IMR-90 (cell line): ENCODE results near the gene CCDC142. TPM values are rescaled to one million over a fixed set of nuclear protein-coding genes. Genes with fewer than 3 reads are reported as not detected.

Experiments used
- ATAC-seq: fragments of 200-7000 bp; cut with Tn5 transposase; 2 replicates; pipeline ENCODE4 v1.9.1; 2020; ENCODE audit warnings: low read depth, mild to moderate bottlenecking, moderate library complexity
- BruUV-seq: library from RNA; stranded (reverse); fragments of 400-500 nt; replicated peaks from 2 replicates; lab custom pipeline; 2021; lab: Mats Ljungman, UMichigan
- CTCF ChIA-PET: fragments of 300-600 bp; formaldehyde crosslinking; extraction: SDS; loops from one replicate; lab custom pipeline; 2021; ENCODE audit warnings: antibody characterized with exemption; lab: Yijun Ruan, JAX
- POLR2A ChIA-PET: fragments of 300-600 bp; sonication (Branson Sonifier 250); formaldehyde crosslinking; loops from one replicate; lab custom pipeline; 2022; ENCODE audit warnings: antibody characterized with exemption; ENCODE audit not compliant: unreplicated experiment; lab: Charles Lee
- DNase-seq: peaks from one replicate; pipeline ENCODE4 v3.0.0; 2013
- H2AFZ ChIP-seq: replicated peaks from 2 replicates; pipeline ENCODE3; 2013; ENCODE audit warnings: low read length, mild to moderate bottlenecking; ENCODE audit not compliant: poor library complexity
- H2AK5ac ChIP-seq: 2 replicates; pipeline ENCODE4 v1.6.1; 2013; ENCODE audit warnings: low read depth, low read length, inconsistent platforms
- H2AK9ac ChIP-seq: replicated peaks from 2 replicates; pipeline ENCODE3; 2013; ENCODE audit warnings: mild to moderate bottlenecking, low read depth, low read length, moderate library complexity; ENCODE audit not compliant: poor library complexity
- H2BK120ac ChIP-seq: 2 replicates; pipeline ENCODE4 v1.6.1; 2013; ENCODE audit warnings: low read depth, low read length, inconsistent platforms
- H2BK15ac ChIP-seq: 3 replicates; pipeline ENCODE4 v1.6.1; 2013; ENCODE audit warnings: low read depth, low read length, inconsistent platforms
- H2BK20ac ChIP-seq: 2 replicates; pipeline ENCODE4 v1.6.1; 2013; ENCODE audit warnings: low read depth, mild to moderate bottlenecking, inconsistent platforms, low read length, moderate library complexity
- H2BK5ac ChIP-seq: 2 replicates; pipeline ENCODE4 v1.6.1; 2013; ENCODE audit warnings: mild to moderate bottlenecking, low read depth, low read length, inconsistent platforms; ENCODE audit not compliant: poor library complexity, severe bottlenecking
- H3K14ac ChIP-seq: replicated peaks from 2 replicates; pipeline ENCODE4 v1.6.1; 2013; ENCODE audit warnings: low read depth, low read length, inconsistent platforms
- H3K18ac ChIP-seq: 2 replicates; pipeline ENCODE4 v1.6.1; 2013; ENCODE audit warnings: low read depth, low read length, control low read depth
- H3K23ac ChIP-seq: 2 replicates; pipeline ENCODE4 v1.6.1; 2013; ENCODE audit warnings: low read depth, low read length, inconsistent platforms
- H3K27ac ChIP-seq: 2 replicates; pipeline ENCODE4 v1.5.1; 2013; ENCODE audit warnings: mild to moderate bottlenecking, control low read depth, low read length; ENCODE audit not compliant: insufficient read depth
- H3K27me3 ChIP-seq: 2 replicates; pipeline ENCODE4 v1.6.1; 2013; ENCODE audit warnings: low read length; ENCODE audit not compliant: control insufficient read depth, insufficient read depth
- H3K36me3 ChIP-seq: 2 replicates; pipeline ENCODE4 v1.6.1; 2013; ENCODE audit warnings: low read length, mixed read lengths; ENCODE audit not compliant: control insufficient read depth, insufficient read depth
- H3K4ac ChIP-seq: 2 replicates; pipeline ENCODE4 v1.6.1; 2013; ENCODE audit warnings: low read depth, low read length, inconsistent platforms
- H3K4me1 ChIP-seq: 2 replicates; pipeline ENCODE4 v1.6.1; 2013; ENCODE audit warnings: low read length, mixed read lengths; ENCODE audit not compliant: control insufficient read depth, insufficient read depth
- H3K4me2 ChIP-seq: 2 replicates; pipeline ENCODE4 v1.6.1; 2013; ENCODE audit warnings: low read depth, mild to moderate bottlenecking, control low read depth, low read length, moderate library complexity
- H3K4me3 ChIP-seq: 2 replicates; pipeline ENCODE4 v1.5.1; 2013; ENCODE audit warnings: low read depth, mild to moderate bottlenecking, control low read depth, low read length, moderate library complexity; ENCODE audit not compliant: insufficient read depth
- H3K56ac ChIP-seq: 2 replicates; pipeline ENCODE4 v1.6.1; 2013; ENCODE audit warnings: low read length, inconsistent platforms; ENCODE audit not compliant: insufficient read depth; ENCODE audit errors: extremely low read depth
- H3K79me1 ChIP-seq, 2 experiments: 2 replicates each; pipeline ENCODE4 v1.6.1; 2013; ENCODE audit warnings: low read length in 2 of 2, inconsistent platforms in 1 of 2, low read depth in 1 of 2
- H3K9ac ChIP-seq: 2 replicates; pipeline ENCODE4 v1.6.1; 2013; ENCODE audit warnings: low read depth, low read length, control low read depth
- H3K9me1 ChIP-seq: 2 replicates; pipeline ENCODE4 v1.6.1; 2013; ENCODE audit warnings: low read length, inconsistent platforms; ENCODE audit not compliant: insufficient read depth
- H3K9me3 ChIP-seq: 2 replicates; pipeline ENCODE4 v1.6.1; 2013; ENCODE audit warnings: low read length; ENCODE audit not compliant: control insufficient read depth, insufficient read depth
- H4K20me1 ChIP-seq: 2 replicates; pipeline ENCODE4 v1.6.1; 2013; ENCODE audit warnings: low read length, inconsistent platforms; ENCODE audit not compliant: insufficient read depth
- H4K5ac ChIP-seq: 2 replicates; pipeline ENCODE4 v1.6.1; 2013; ENCODE audit warnings: mild to moderate bottlenecking, low read depth, low read length, control low read depth
- H4K8ac ChIP-seq, 2 experiments: 2 replicates each; pipeline ENCODE4 v1.6.1; 2013; ENCODE audit warnings: low read depth in 2 of 2, low read length in 2 of 2, control low read depth in 1 of 2, inconsistent platforms in 1 of 2
- H4K91ac ChIP-seq: 2 replicates; pipeline ENCODE4 v1.6.1; 2013; ENCODE audit warnings: low read depth, low read length, inconsistent platforms; ENCODE audit not compliant: insufficient read depth
- BHLHE40 ChIP-seq: fragments of 150-350 bp; IDR thresholded peaks from 2 replicates; pipeline ENCODE4 v1.6.1; 2016; ENCODE audit warnings: mild to moderate bottlenecking, low read depth, low read length
- CHD1 ChIP-seq: IDR thresholded peaks from 2 replicates; pipeline ENCODE4 v1.6.1; 2012; ENCODE audit warnings: low read depth, low read length, improper control_type of control experiment
- CTCF ChIP-seq: conservative IDR thresholded peaks from 2 replicates; pipeline ENCODE4 v1.5.1; 2012; ENCODE audit warnings: mild to moderate bottlenecking, low read depth, low read length, improper control_type of control experiment
- ELK1 ChIP-seq: fragments of 150-350 bp; IDR thresholded peaks from 2 replicates; pipeline ENCODE4 v1.6.1; 2016; ENCODE audit warnings: low read depth, mild to moderate bottlenecking, low read length, moderate library complexity, borderline replicate concordance
- FOS ChIP-seq: fragments of 150-350 bp; IDR thresholded peaks from 2 replicates; pipeline ENCODE4 v1.6.1; 2016; ENCODE audit warnings: low read depth, low read length
- MAFK ChIP-seq: IDR thresholded peaks from 2 replicates; pipeline ENCODE4 v1.6.1; 2012; ENCODE audit warnings: low read depth, low read length, improper control_type of control experiment
- MAZ ChIP-seq: IDR thresholded peaks from 2 replicates; pipeline ENCODE4 v1.6.1; 2012; ENCODE audit warnings: low read depth, mild to moderate bottlenecking, low read length, improper control_type of control experiment, moderate library complexity, borderline replicate concordance
- MXI1 ChIP-seq: IDR thresholded peaks from 2 replicates; pipeline ENCODE4 v1.6.1; 2012; ENCODE audit warnings: low read depth, mild to moderate bottlenecking, low read length, moderate library complexity, borderline replicate concordance
- NFE2L2 ChIP-seq: fragments of 150-350 bp; IDR thresholded peaks from 2 replicates; pipeline ENCODE4 v1.6.1; 2016; ENCODE audit warnings: low read depth, mild to moderate bottlenecking, low read length
- POLR2A ChIP-seq: IDR thresholded peaks from 2 replicates; pipeline ENCODE4 v1.6.1; 2012; ENCODE audit warnings: mild to moderate bottlenecking, low read depth, low read length
- RAD21 ChIP-seq: IDR thresholded peaks from 2 replicates; pipeline ENCODE4 v1.6.1; 2012; ENCODE audit warnings: low read length, improper control_type of control experiment
- RCOR1 ChIP-seq: IDR thresholded peaks from 2 replicates; pipeline ENCODE4 v1.6.1; 2012; ENCODE audit warnings: mild to moderate bottlenecking, low read length, improper control_type of control experiment; ENCODE audit not compliant: insufficient replicate concordance
- RFX5 ChIP-seq: IDR thresholded peaks from 2 replicates; pipeline ENCODE4 v1.8.0; 2012; ENCODE audit warnings: low read depth, mild to moderate bottlenecking, low read length, moderate library complexity
- USF2 ChIP-seq: fragments of 150-350 bp; IDR thresholded peaks from 2 replicates; pipeline ENCODE4 v1.6.1; 2017; ENCODE audit warnings: mild to moderate bottlenecking, antibody characterized with exemption, low read length, low read depth
- WGBS, 2 experiments: methylation state at CpG; one replicate each; pipeline versions ENCODE4 v1.1.5 to v1.1.7; 2013; ENCODE audit warnings: missing lambda C conversion rate in 2 of 2; ENCODE audit not compliant: insufficient read length in 1 of 2; ENCODE audit errors: extremely low coverage in 2 of 2; 5-methylcytosine and 5-hydroxymethylcytosine counted together
- dilution Hi-C: fragments of 300-500 bp; cut with HindIII; formaldehyde crosslinking; loops from one replicate; pipeline ENCODE4 v1.14.3; 2018; ENCODE audit warnings: low sequenced_read_pairs; ENCODE audit not compliant: unreplicated experiment
- in situ Hi-C: fragments of 300-500 bp; cut with MboI; formaldehyde crosslinking; loops from 3 replicates; pipeline ENCODE4 v1.14.3; 2019; ENCODE audit warnings: low sequenced_read_pairs, inconsistent platforms, mixed read lengths
- intact Hi-C: fragments of 100-400 bp; cut with micrococcal nuclease; formaldehyde crosslinking; loops from 2 replicates; pipeline ENCODE4 v1.10.0; 2022
- polyA plus RNA-seq, 3 experiments: library from polyadenylated mRNA; depleted of rRNA; stranded (reverse); fragments of >200 nt; gene quantifications; 2 replicates each; pipeline ENCODE4 v1.2.3, GENCODE V29; 2012; ENCODE audit warnings: low replicate concordance in 1 of 3
- total RNA-seq: library from RNA; depleted of rRNA; stranded (reverse); fragments of >200 nt; gene quantifications from 2 replicates; pipeline ENCODE4 v1.2.3, GENCODE V29; 2012

CCDC142 gene
- total and polyA plus RNA-seq, 2 of the 4 experiments (the other 2 are of a cell fraction) = 8.4 to 14.0 TPM

- POLR2A ChIA-PET = no interaction called here
- ATAC-seq = no peak
- CTCF ChIA-PET = no interaction called here
- TF ChIP-seq RFX5 (no peak), USF2 (no peak), RAD21 (no peak), RCOR1 (no peak), MAFK (no peak), CHD1 (no peak), BHLHE40 (no peak), FOS (no peak), MXI1 (no peak), MAZ (no peak), ELK1 (no peak), CTCF (no peak), NFE2L2 (no peak), POLR2A (no peak)
Observed at GRCh38 chr2:74441690-74442482, 40.9 kb downstream of the CCDC142 start, which contains the start of gene RTKN. Gene RTKN (minus strand): TSS chr2:74441937. CDS start chr2:74441816, 121 bp downstream.

More at GRCh38 chr2:74441690-74442482, 40.9 kb downstream of the CCDC142 start, which contains the start of gene RTKN:
- Histone ChIP-seq H4K91ac (peak within 1 kb of the TSS; percentile 73), H3K4me3 (no peak within 1 kb of the TSS), H4K5ac (peak within 1 kb of the TSS; percentile 86), H2BK15ac (peak within 1 kb of the TSS; percentile 70; the same call in 1 of the 3 replicates), H2BK5ac (peak within 1 kb of the TSS; percentile 59), H2BK20ac (no peak within 1 kb of the TSS), H2AK9ac (peak within 1 kb of the TSS; percentile 81), H2AK5ac (peak within 1 kb of the TSS; percentile 92), H3K4ac (peak within 1 kb of the TSS; percentile 82), H3K4me1 (peaks cover 19% of the 10 kb centered on the region), H3K56ac (no peak within 1 kb of the TSS; the same call in 1 of the 2 replicates), H3K27ac (peak within 1 kb of the TSS; percentile 70; the same call in 1 of the 2 replicates), H3K9ac (peak within 1 kb of the TSS; percentile 55), H3K14ac (peak within 1 kb of the TSS; percentile 66; the same call in 1 of the 2 replicates), H3K9me1 (peaks cover 21% of the 10 kb centered on the region), H3K36me3 (no peaks in the 10 kb centered on the region), H3K18ac (peak within 1 kb of the TSS; percentile 29), H3K23ac (peak within 1 kb of the TSS; percentile 28; the same call in 1 of the 2 replicates), H4K8ac (peak within 1 kb of the TSS; percentile 87 to 98), H2AFZ (peak within 1 kb of the TSS; percentile 94), H4K20me1 (0 out of 2 replicates have a peak, but pooled peaks cover 3% of the 10 kb centered on the region), H2BK120ac (peak within 1 kb of the TSS; percentile 55), H3K4me2 (peak within 1 kb of the TSS; percentile 54), H3K9me3 (no peaks in the 10 kb centered on the region), H3K79me1 (peaks cover 18 to 33% of the 10 kb centered on the region in 2 experiments), H3K27me3 (peaks cover 5% of the 10 kb centered on the region; the same call in 1 of the 2 replicates)
- in situ Hi-C loops (no loop called here), intact Hi-C loops (no loop called here), dilution Hi-C loops (no loop called here)
- BruUV-seq = no TSS peak
- 47% methylated on average over 33 of the region's 75 CpGs; no CpG with 5 or more reads in 1 of the 2 experiments for WGBS, 2 experiments
- DNase-seq = no peak
